Measurements from ENCODE around the gene TH.
A peak's percentile ranks its signal among the peaks of the same experiment; 100 is the strongest.
"Not testable (repeated sequence)": the region's sequence is repeated elsewhere in the genome, so short reads cannot be mapped to it uniquely, and the experiment has no call there.

The TH gene

DNA sequence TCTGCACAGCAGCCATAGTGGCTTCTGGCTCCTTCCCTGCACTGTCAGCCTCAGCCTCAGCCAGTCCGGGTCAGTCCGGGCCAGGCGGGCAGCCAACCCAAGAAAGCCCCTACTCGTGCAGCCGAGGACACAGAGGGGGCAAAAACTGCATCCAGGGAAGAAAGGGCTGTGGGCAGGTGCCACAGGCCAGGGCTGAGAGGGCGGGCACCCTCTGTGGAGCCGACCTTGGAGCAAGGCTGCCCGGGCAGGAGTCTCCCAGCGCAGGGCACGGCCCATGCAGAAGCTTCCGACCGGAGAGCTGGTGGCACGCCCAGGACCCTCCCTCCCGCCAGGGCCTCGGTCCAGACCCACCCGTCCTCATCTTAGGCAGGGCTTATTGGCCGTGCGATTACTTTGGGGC is 10.5 kb upstream of the TH start:
- no peak for DNase-seq
- no peaks in the 10 kb centered on the region for H3K36me3 ChIP-seq (replicated peaks)
- H3K27ac ChIP-seq, result no peak overlapping the region
- in situ Hi-C loops (cut with HindIII; ENCODE audit: low pct_ligation_motif_present, low sequenced_read_pairs), result no loop called here
- H3K27me3 ChIP-seq (replicated peaks), result no peaks in the 10 kb centered on the region
- TF ChIP-seq, protein P1, sequence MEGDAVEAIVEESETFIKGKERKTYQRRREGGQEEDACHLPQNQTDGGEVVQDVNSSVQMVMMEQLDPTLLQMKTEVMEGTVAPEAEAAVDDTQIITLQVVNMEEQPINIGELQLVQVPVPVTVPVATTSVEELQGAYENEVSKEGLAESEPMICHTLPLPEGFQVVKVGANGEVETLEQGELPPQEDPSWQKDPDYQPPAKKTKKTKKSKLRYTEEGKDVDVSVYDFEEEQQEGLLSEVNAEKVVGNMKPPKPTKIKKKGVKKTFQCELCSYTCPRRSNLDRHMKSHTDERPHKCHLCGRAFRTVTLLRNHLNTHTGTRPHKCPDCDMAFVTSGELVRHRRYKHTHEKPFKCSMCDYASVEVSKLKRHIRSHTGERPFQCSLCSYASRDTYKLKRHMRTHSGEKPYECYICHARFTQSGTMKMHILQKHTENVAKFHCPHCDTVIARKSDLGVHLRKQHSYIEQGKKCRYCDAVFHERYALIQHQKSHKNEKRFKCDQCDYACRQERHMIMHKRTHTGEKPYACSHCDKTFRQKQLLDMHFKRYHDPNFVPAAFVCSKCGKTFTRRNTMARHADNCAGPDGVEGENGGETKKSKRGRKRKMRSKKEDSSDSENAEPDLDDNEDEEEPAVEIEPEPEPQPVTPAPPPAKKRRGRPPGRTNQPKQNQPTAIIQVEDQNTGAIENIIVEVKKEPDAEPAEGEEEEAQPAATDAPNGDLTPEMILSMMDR (IDR thresholded peaks at IDR 0.05; ENCODE audit: low read depth, low read length, missing control alignments), result no peak
- H3K4me3 ChIP-seq (ENCODE audit: low read depth, low read length), result no peak overlapping the region

DNA sequence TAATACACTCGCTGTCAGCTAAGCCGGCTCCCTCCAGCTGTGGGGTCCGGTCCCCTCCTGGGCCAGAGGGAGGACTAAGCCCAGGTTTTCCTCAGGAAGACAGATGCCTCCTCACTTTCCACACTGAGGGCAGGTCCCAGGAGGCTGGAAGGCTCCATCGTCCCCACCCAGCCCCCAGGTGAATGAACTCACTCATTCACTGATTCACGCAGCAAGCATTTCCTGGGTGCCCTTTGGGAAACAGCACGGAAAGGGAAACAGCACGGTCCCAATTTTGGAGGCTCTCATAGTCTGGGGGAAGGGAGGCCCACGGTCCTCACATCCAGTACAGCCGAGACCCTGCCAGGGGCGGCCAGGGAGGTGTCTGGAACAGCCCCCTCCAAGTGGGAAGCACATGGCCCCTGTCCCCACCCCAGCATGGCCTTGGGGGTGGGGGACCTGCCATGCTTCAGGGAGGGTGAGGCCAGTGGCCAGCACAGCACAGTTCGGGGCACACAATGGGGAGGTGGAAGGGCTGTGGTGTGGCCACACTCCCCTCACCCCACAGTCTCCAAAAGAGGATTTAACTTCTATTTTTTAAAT is 9.3 kb upstream of the TH start:
- DNase-seq, result no peak
- TF ChIP-seq, protein P1 (IDR thresholded peaks at IDR 0.05; ENCODE audit: low read depth, low read length, missing control alignments), result no peak
- Histone ChIP-seq H3K36me3 (replicated peaks) (no peaks in the 10 kb centered on the region), H3K27me3 (replicated peaks) (no peaks in the 10 kb centered on the region), H3K27ac (no peak overlapping the region), H3K4me3 (ENCODE audit: low read depth, low read length) (no peak overlapping the region)
- in situ Hi-C loops (cut with HindIII; ENCODE audit: low pct_ligation_motif_present, low sequenced_read_pairs), result no loop called here

DNA sequence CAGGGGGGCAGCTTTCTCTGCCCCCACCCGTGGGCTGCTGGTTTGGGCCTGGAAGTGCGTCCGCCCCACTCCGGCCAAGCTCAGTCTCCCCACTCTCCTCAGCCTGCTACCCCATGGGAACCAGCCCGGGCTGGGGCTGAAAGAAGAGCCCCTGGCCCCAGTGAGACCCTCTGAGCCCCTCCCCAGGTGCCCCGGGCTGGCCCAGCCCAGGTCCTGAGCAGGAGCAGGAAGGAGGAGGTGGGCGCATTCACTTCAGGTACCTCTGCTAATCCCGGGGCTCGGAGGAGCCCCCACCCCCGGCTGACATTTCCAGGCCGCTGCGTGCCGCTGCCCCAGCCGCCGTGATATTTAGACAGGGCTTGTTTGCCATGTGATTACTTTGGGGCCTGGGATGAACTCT is 8.7 kb upstream of the TH start:
- no peaks in the 10 kb centered on the region for H3K36me3 ChIP-seq (replicated peaks)
- H3K27ac ChIP-seq, result no peak overlapping the region
- in situ Hi-C loops (cut with HindIII; ENCODE audit: low pct_ligation_motif_present, low sequenced_read_pairs), result no loop called here
- H3K4me3 ChIP-seq (ENCODE audit: low read depth, low read length), result no peak overlapping the region
- DNase-seq, result no peak
- TF ChIP-seq, protein P1 (IDR thresholded peaks at IDR 0.05; ENCODE audit: low read depth, low read length, missing control alignments), result no peak
- H3K27me3 ChIP-seq (replicated peaks), result no peaks in the 10 kb centered on the region

DNA sequence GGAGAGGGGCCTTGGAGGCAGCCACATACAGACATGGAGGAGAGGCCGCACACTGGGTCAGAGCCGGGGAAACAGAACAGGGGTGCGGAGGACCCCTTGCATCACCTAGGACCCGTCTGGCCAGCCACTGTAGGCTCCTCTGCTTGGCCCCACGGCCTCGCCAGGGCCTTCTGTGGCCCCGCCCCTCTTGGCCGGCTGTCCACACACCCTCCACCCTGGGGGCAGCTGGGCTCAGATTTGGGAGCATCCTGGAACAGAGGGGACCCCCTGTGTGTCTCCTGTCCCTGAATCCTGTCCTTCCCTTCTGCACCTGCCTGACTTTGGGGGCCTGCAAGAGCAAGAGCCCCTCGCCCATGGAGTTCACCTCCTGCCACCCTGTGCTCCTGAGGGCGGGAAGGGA is 7.9 kb upstream of the TH start:
- Histone ChIP-seq H3K27ac (no peak overlapping the region), H3K36me3 (replicated peaks) (no peaks in the 10 kb centered on the region), H3K27me3 (replicated peaks) (no peaks in the 10 kb centered on the region), H3K4me3 (ENCODE audit: low read depth, low read length) (no peak overlapping the region)
- TF ChIP-seq, protein P1 (IDR thresholded peaks at IDR 0.05; ENCODE audit: low read depth, low read length, missing control alignments), result no peak
- no peak for DNase-seq
- in situ Hi-C loops (cut with HindIII; ENCODE audit: low pct_ligation_motif_present, low sequenced_read_pairs), result no loop called here

DNA sequence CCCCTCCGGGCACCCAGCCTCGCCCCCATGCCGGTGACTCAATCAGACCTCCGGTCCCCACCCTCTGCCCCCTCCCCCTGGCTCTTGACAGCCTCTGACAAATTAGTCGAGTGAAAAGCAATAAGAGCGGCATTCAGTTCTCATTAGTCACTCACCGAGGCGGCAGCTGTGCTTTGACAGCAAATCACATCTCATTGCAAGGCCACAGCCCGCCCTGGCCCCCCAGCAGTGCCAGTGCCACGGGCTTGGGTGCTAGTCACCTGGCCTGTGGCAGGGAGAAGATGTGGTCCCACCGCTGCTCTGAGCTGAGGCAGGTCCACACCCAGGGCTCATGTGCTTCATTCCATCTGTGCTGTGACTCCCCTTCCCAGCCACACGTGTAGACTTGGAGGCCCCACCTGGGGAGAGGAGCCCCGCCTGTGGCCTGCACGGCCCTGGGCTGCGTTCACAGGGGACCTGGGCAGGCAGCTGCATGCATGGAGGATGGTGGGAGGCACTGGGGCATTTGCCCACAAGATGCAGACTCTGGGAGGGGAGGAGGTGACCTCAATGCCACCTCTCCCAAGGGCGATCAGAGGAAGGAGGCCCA is 7.4 kb upstream of the TH start:
- peak; percentile 23 for DNase-seq
- no peak overlapping the region for H3K27ac ChIP-seq
- TF ChIP-seq, protein P1 (IDR thresholded peaks at IDR 0.05; ENCODE audit: low read depth, low read length, missing control alignments), result no peak
- no peak overlapping the region for H3K4me3 ChIP-seq (ENCODE audit: low read depth, low read length)
- H3K36me3 ChIP-seq (replicated peaks), result no peaks in the 10 kb centered on the region
- in situ Hi-C loops (cut with HindIII; ENCODE audit: low pct_ligation_motif_present, low sequenced_read_pairs), result no loop called here
- H3K27me3 ChIP-seq (replicated peaks), result no peaks in the 10 kb centered on the region

DNA sequence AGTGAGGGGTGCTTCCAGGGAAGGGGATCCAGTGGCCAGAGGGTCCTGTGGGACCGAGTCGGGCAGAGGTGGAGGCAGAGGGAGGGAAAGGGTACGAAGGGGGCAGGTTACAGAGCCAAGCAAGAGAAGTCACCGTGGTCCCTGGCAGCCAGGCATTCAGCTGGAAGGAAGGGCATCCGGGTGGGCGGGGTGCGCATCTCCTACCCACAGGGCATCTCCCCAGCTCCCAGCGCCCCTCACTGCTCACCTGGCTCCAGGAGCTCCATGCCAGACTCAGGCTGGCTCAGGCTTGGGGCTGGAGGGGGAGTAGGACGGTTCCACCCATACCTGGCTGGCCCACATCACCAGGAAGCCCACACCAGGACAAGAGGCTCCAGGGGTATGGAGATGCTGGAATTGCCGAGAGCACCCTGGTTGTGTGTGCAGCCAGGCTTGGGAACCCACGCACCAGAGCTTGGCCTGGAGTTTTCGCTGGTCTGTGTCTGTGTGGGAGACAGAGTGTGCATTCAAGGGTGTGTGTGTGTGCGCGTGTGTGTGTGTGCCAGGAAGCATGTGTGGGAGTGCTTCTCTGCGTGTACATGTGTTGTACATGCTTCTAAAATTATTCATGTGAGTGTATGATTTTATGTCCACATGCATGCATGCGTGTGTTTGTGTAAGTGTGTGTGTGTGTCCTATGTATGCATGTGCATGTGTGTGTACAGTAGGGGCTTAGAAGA is 6.6 kb upstream of the TH start:
- H3K27me3 ChIP-seq (replicated peaks); H3K27ac ChIP-seq; in situ Hi-C loops (cut with HindIII; ENCODE audit: low pct_ligation_motif_present, low sequenced_read_pairs); H3K36me3 ChIP-seq (replicated peaks); DNase-seq; H3K4me3 ChIP-seq (ENCODE audit: low read depth, low read length): not testable (repeated sequence)

Data from brain microvascular endothelial cell (primary cell).